NCI-H345 treated with DMSO at 0.1 percent for 48 hours (cell line): ENCODE data around the gene SPECC1.
"Not testable (repeated sequence)": the region's sequence is repeated elsewhere in the genome, so short reads cannot be mapped to it uniquely, and the experiment has no call there.

Source experiments
- DNase-seq: peaks from one replicate; lab custom pipeline; 2025; ENCODE audit not compliant: unreplicated experiment; lab: John Stamatoyannopoulos, UW

SPECC1 gene

GRCh38 chr17:20291853-20292252 lies 282.7 kb downstream of the SPECC1 start:
- no peak for DNase-seq

GRCh38 chr17:20293501-20293900 lies 284.3 kb downstream of the SPECC1 start:
- no peak for DNase-seq

- no peak for DNase-seq
These were observed 285.0 kb downstream of the SPECC1 start for GRCh38 chr17:20294120-20294519.

GRCh38 chr17:20299013-20299412 lies 289.9 kb downstream of the SPECC1 start:
- no peak for DNase-seq

- DNase-seq: no peak
These were observed 291.3 kb downstream of the SPECC1 start for GRCh38 chr17:20300436-20300934.

- no peak for DNase-seq
These were observed 293.2 kb downstream of the SPECC1 start for GRCh38 chr17:20302246-20302917.

GRCh38 chr17:20304961-20305360 lies 295.8 kb downstream of the SPECC1 start:
- DNase-seq: no peak

- no peak for DNase-seq
These were observed 297.8 kb downstream of the SPECC1 start for GRCh38 chr17:20306924-20307323.

GRCh38 chr17:20307326-20307910 lies 298.3 kb downstream of the SPECC1 start:
- no peak for DNase-seq

- no peak for DNase-seq
These were observed 301.3 kb downstream of the SPECC1 start for GRCh38 chr17:20310481-20310880.

- no peak for DNase-seq
These were observed 304.1 kb downstream of the SPECC1 start for GRCh38 chr17:20313306-20313705.

- DNase-seq: no peak
These were observed 304.7 kb downstream of the SPECC1 start for GRCh38 chr17:20313891-20314290.

GRCh38 chr17:20314834-20315233 lies 305.7 kb downstream of the SPECC1 start:
- DNase-seq: no peak

- no peak for DNase-seq
These were observed 306.2 kb downstream of the SPECC1 start for GRCh38 chr17:20315311-20315710.

- no peak for DNase-seq
These were observed 306.7 kb downstream of the SPECC1 start for GRCh38 chr17:20315821-20316220.

- not testable (repeated sequence) for DNase-seq
These were observed 311.5 kb downstream of the SPECC1 start for GRCh38 chr17:20320535-20321229.

- not testable (repeated sequence) for DNase-seq
These were observed 312.2 kb downstream of the SPECC1 start for GRCh38 chr17:20321357-20321756.

- DNase-seq: not testable (repeated sequence)
These were observed 318.6 kb downstream of the SPECC1 start for GRCh38 chr17:20327739-20328138.

- DNase-seq: not testable (repeated sequence)
These were observed 342.2 kb downstream of the SPECC1 start for GRCh38 chr17:20351405-20351804.

- not testable (repeated sequence) for DNase-seq
These were observed 343.4 kb downstream of the SPECC1 start for GRCh38 chr17:20352567-20352966.

GRCh38 chr17:20363846-20364245 lies 354.7 kb downstream of the SPECC1 start:
- DNase-seq: not testable (repeated sequence)
